GM23338 (cell line): Measurements from ENCODE around the gene FANCL. TPM values are rescaled to one million over a fixed set of nuclear protein-coding genes. Genes with fewer than 3 reads are reported as not detected.

Experiments used
- ATAC-seq: fragments of 200-7000 bp; cut with Tn5 transposase; 3 replicates; pipeline ENCODE4 v1.9.1; 2020
- DNase-seq: peaks from one replicate; pipeline ENCODE4 v3.0.0-alpha.2; 2015; ENCODE audit warnings: low spot score
- H2AFZ ChIP-seq: fragments of 200-600 bp; sonication (generic); 2 replicates; pipeline ENCODE4 v1.8.0; 2016; ENCODE audit warnings: antibody characterized with exemption, mild to moderate bottlenecking, moderate library complexity
- H3F3A ChIP-seq: fragments of 200-600 bp; sonication (generic); replicated peaks from 2 replicates; pipeline ENCODE4 v1.8.0; 2017; ENCODE audit warnings: antibody characterized with exemption, mixed run types, low read depth
- H3K27ac ChIP-seq: fragments of 200-600 bp; sonication (generic); 2 replicates; pipeline ENCODE4 v1.6.1; 2016; ENCODE audit warnings: low read depth
- H3K27me3 ChIP-seq: fragments of 200-600 bp; sonication (generic); 2 replicates; pipeline ENCODE4 v1.8.0; 2016; ENCODE audit warnings: mild to moderate bottlenecking, mixed run types, moderate library complexity; ENCODE audit not compliant: insufficient read depth
- H3K36me3 ChIP-seq: fragments of 200-600 bp; sonication (generic); 2 replicates; pipeline ENCODE4 v1.8.0; 2016; ENCODE audit warnings: mild to moderate bottlenecking; ENCODE audit not compliant: insufficient read depth
- H3K4me1 ChIP-seq: fragments of 200-600 bp; sonication (generic); 2 replicates; pipeline ENCODE4 v1.8.0; 2016; ENCODE audit warnings: mild to moderate bottlenecking, moderate library complexity; ENCODE audit not compliant: insufficient read depth
- H3K4me2 ChIP-seq: fragments of 200-600 bp; sonication (generic); 2 replicates; pipeline ENCODE4 v1.7.1; 2017; ENCODE audit warnings: mixed run types
- H3K4me3 ChIP-seq: fragments of 200-600 bp; sonication (generic); 2 replicates; pipeline ENCODE4 v1.6.1; 2016; ENCODE audit warnings: mixed run types
- H3K79me2 ChIP-seq: fragments of 200-600 bp; sonication (generic); replicated peaks from 2 replicates; pipeline ENCODE4 v1.8.0; 2017; ENCODE audit warnings: mild to moderate bottlenecking; ENCODE audit not compliant: insufficient read depth
- H3K9me2 ChIP-seq: fragments of 200-600 bp; sonication (generic); 2 replicates; pipeline ENCODE4 v1.8.0; 2017; ENCODE audit not compliant: insufficient read depth
- H4K20me1 ChIP-seq: fragments of 200-600 bp; sonication (generic); replicated peaks from 2 replicates; pipeline ENCODE4 v1.8.0; 2017; ENCODE audit warnings: mild to moderate bottlenecking; ENCODE audit not compliant: insufficient read depth
- H3K27ac Mint-ChIP-seq: 2 replicates; pipeline ENCODE4 v1.8.0; 2020; ENCODE audit warnings: inconsistent platforms, mild to moderate bottlenecking, moderate library complexity, mixed read lengths
- H3K27me3 Mint-ChIP-seq: 3 replicates; pipeline ENCODE4 v1.8.0; 2022; ENCODE audit warnings: low read depth, mild to moderate bottlenecking, moderate library complexity, mixed read lengths, inconsistent platforms; ENCODE audit not compliant: insufficient read depth, poor library complexity
- H3K36me3 Mint-ChIP-seq: 3 replicates; pipeline ENCODE4 v1.8.0; 2021; ENCODE audit warnings: low read depth, mild to moderate bottlenecking, inconsistent platforms, moderate library complexity, mixed read lengths
- H3K4me1 Mint-ChIP-seq: 3 replicates; pipeline ENCODE4 v1.8.0; 2020; ENCODE audit warnings: mild to moderate bottlenecking, inconsistent platforms, mixed read lengths
- H3K4me3 Mint-ChIP-seq: 3 replicates; pipeline ENCODE4 v1.8.0; 2021; ENCODE audit warnings: moderate library complexity, mild to moderate bottlenecking, inconsistent platforms, mixed read lengths
- H3K9me3 Mint-ChIP-seq: 3 replicates; pipeline ENCODE4 v1.8.0; 2020; ENCODE audit warnings: moderate library complexity, mild to moderate bottlenecking, inconsistent platforms, mixed read lengths
- JUNB ChIP-seq: IDR thresholded peaks from one replicate; pipeline ENCODE4 v1.6.1; 2016; ENCODE audit warnings: antibody characterized with exemption; ENCODE audit not compliant: unreplicated experiment
- POLR2AphosphoS5 ChIP-seq: IDR thresholded peaks from 2 replicates; pipeline ENCODE4 v1.6.1; 2016; ENCODE audit warnings: antibody characterized with exemption, low read depth
- ZNF114 ChIP-seq: fragments of 250-450 bp; sonication (Bioruptor Pico); IDR thresholded peaks from 2 replicates; pipeline ENCODE4 v1.5.0; 2020; ENCODE audit warnings: mild to moderate bottlenecking, moderate library complexity
- polyA plus RNA-seq: library from polyadenylated mRNA; unstranded; fragments of >200 nt; fragmentation: Nextera tagmentation; extraction: Ambion mirVana; gene quantifications from 2 replicates; pipeline ENCODE4 v1.2.1, GENCODE V29; 2016
- total RNA-seq: library from RNA; depleted of rRNA; stranded (reverse); fragments of >200 nt; shearing (Covaris generic); gene quantifications from 2 replicates; pipeline ENCODE4 v1.2.3, GENCODE V29; 2014
- TF ChIP-seq, protein P1 (sequence below), 2 experiments: fragments of 200-600 bp in 1 of 2; sonication (generic) in 1 of 2; conservative IDR thresholded peaks; 2 replicates each; pipeline versions ENCODE4 v1.5.1 to v1.6.1; 2016 to 2017; ENCODE audit warnings: antibody characterized with exemption in 2 of 2, low read depth in 2 of 2, mild to moderate bottlenecking in 2 of 2, moderate library complexity in 1 of 2
- TF ChIP-seq, protein P2 (sequence below): IDR thresholded peaks from one replicate; pipeline ENCODE4 v1.6.1; 2018; ENCODE audit warnings: antibody characterized with exemption; ENCODE audit not compliant: unreplicated experiment

The FANCL gene
- total and polyA plus RNA-seq, 2 experiments from 2014 or later = 90.4 to 97.8 TPM

DNA sequence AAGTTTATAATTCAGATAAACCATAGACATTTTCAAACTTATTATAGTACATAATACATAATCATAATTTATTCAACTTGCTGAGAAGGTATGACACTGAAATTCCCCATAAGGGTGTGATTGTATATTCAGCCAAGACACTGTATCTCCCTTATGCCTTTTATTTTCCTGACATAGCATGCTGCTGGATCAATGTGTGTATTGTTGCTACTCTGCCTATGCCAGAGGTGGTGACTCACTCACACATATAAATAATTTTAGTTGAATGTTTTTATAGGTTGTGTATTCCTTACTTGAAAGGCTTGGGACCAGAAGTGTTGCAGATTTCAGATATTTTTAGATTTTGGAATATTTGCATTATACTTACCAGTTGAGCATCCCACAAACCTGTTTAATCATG is 107.7 kb downstream of the FANCL start:
- Mint-ChIP-seq H3K27ac (no peak overlapping the region), H3K27me3 (peaks cover 1% of the 10 kb centered on the region), H3K9me3 (no peaks in the 10 kb centered on the region; the same call in 2 of the 3 replicates), H3K4me1 (peaks cover 8% of the 10 kb centered on the region; the same call in 2 of the 3 replicates), H3K36me3 (peaks cover 9% of the 10 kb centered on the region; the same call in 2 of the 3 replicates), H3K4me3 (no peak overlapping the region)
- no peaks in the 10 kb centered on the region for H3K79me2 ChIP-seq
- H4K20me1 ChIP-seq = no peaks in the 10 kb centered on the region
- no peak for DNase-seq
- TF ChIP-seq JUNB = no peak
- TF ChIP-seq ZNF114 (CRISPR knock-in tag) = no peak
- H3K4me2 ChIP-seq = no peak overlapping the region
- no peaks in the 10 kb centered on the region; the same call in 1 of the 2 replicates for H3K36me3 ChIP-seq
- no peak overlapping the region for H3K4me3 ChIP-seq
- no peak for ATAC-seq
- H3F3A ChIP-seq = no peaks in the 10 kb centered on the region
- H3K27ac ChIP-seq = no peak overlapping the region
- no peaks in the 10 kb centered on the region for H3K27me3 ChIP-seq
- no peak overlapping the region for H2AFZ ChIP-seq
- no peaks in the 10 kb centered on the region for H3K4me1 ChIP-seq
- no peaks in the 10 kb centered on the region for H3K9me2 ChIP-seq

DNA sequence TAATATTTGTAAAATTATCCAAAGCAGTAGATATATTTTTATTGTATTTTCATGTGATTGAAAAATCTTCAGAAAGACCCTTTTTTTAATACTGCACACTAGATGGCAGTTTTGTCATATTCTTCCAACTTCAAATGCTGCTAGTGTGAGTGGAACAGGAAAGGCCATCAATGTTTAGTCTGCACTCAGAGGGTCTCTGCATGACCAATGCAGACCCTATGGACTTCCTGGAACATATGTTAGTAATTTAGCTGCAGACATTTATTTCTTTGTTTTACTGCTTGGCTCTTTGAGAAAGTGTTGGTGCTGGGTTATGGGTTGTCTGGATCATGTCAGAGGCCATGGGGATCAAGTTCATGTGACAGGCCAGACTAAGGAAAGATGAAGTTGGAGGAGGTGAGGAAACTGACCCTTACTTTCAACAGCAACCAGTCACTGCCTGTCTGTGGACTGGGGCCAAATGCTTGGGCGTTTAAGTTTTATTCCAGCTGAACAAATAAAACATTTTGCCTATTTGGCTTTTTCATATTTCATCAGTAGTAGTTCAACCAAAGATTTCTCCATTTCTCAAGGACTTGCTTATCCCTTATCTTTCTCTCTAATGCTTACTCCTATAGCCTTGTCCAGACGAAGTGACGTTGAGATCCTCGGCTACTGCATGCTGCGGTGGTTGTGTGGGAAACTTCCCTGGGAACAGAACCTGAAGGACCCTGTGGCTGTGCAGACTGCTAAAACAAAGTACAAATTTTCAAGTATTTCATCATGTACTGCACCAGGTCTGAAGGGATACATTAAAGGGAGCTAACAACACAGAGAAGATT is 109.7 kb downstream of the FANCL start:
- no peaks in the 10 kb centered on the region for H3F3A ChIP-seq
- H3K4me3 ChIP-seq = no peak overlapping the region
- no peak overlapping the region for H3K27ac Mint-ChIP-seq
- ATAC-seq = no peak
- no peak overlapping the region for H3K4me2 ChIP-seq
- H3K36me3 Mint-ChIP-seq = peaks cover 8% of the 10 kb centered on the region; the same call in 2 of the 3 replicates
- H4K20me1 ChIP-seq = no peaks in the 10 kb centered on the region
- peaks cover 1% of the 10 kb centered on the region for H3K27me3 Mint-ChIP-seq
- no peaks in the 10 kb centered on the region for H3K79me2 ChIP-seq
- H3K9me2 ChIP-seq = no peaks in the 10 kb centered on the region
- no peaks in the 10 kb centered on the region for H3K27me3 ChIP-seq
- no peaks in the 10 kb centered on the region for H3K9me3 Mint-ChIP-seq
- H3K36me3 ChIP-seq = no peaks in the 10 kb centered on the region; the same call in 1 of the 2 replicates
- no peak overlapping the region for H3K27ac ChIP-seq
- DNase-seq = peak; percentile 6
- no peak overlapping the region for H3K4me3 Mint-ChIP-seq
- TF ChIP-seq, protein P1, sequence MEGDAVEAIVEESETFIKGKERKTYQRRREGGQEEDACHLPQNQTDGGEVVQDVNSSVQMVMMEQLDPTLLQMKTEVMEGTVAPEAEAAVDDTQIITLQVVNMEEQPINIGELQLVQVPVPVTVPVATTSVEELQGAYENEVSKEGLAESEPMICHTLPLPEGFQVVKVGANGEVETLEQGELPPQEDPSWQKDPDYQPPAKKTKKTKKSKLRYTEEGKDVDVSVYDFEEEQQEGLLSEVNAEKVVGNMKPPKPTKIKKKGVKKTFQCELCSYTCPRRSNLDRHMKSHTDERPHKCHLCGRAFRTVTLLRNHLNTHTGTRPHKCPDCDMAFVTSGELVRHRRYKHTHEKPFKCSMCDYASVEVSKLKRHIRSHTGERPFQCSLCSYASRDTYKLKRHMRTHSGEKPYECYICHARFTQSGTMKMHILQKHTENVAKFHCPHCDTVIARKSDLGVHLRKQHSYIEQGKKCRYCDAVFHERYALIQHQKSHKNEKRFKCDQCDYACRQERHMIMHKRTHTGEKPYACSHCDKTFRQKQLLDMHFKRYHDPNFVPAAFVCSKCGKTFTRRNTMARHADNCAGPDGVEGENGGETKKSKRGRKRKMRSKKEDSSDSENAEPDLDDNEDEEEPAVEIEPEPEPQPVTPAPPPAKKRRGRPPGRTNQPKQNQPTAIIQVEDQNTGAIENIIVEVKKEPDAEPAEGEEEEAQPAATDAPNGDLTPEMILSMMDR (conservative IDR thresholded peaks at IDR 0.05; ENCODE audit: low read depth in 2 of 2) = peak; percentile 45 to 47
- TF ChIP-seq, protein P2, sequence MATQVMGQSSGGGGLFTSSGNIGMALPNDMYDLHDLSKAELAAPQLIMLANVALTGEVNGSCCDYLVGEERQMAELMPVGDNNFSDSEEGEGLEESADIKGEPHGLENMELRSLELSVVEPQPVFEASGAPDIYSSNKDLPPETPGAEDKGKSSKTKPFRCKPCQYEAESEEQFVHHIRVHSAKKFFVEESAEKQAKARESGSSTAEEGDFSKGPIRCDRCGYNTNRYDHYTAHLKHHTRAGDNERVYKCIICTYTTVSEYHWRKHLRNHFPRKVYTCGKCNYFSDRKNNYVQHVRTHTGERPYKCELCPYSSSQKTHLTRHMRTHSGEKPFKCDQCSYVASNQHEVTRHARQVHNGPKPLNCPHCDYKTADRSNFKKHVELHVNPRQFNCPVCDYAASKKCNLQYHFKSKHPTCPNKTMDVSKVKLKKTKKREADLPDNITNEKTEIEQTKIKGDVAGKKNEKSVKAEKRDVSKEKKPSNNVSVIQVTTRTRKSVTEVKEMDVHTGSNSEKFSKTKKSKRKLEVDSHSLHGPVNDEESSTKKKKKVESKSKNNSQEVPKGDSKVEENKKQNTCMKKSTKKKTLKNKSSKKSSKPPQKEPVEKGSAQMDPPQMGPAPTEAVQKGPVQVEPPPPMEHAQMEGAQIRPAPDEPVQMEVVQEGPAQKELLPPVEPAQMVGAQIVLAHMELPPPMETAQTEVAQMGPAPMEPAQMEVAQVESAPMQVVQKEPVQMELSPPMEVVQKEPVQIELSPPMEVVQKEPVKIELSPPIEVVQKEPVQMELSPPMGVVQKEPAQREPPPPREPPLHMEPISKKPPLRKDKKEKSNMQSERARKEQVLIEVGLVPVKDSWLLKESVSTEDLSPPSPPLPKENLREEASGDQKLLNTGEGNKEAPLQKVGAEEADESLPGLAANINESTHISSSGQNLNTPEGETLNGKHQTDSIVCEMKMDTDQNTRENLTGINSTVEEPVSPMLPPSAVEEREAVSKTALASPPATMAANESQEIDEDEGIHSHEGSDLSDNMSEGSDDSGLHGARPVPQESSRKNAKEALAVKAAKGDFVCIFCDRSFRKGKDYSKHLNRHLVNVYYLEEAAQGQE = no peak
- TF ChIP-seq POLR2AphosphoS5 = no peak
- H2AFZ ChIP-seq = no peak overlapping the region
- no peaks in the 10 kb centered on the region for H3K4me1 ChIP-seq
- peaks cover 5% of the 10 kb centered on the region; the same call in 1 of the 3 replicates for H3K4me1 Mint-ChIP-seq
